IPS-15b (cell line): ENCODE measurements around the gene IFNAR1.
"Not testable (repeated sequence)": the region's sequence is repeated elsewhere in the genome, so short reads cannot be mapped to it uniquely, and the experiment has no call there.

ENCODE experiments used
- H3K27me3 ChIP-seq: one replicate; pipeline ENCODE4 v1.6.1; 2013; ENCODE audit warnings: low read length; ENCODE audit not compliant: control insufficient read depth, insufficient read depth
- H3K36me3 ChIP-seq: one replicate; pipeline ENCODE4 v1.6.1; 2013; ENCODE audit warnings: low read length; ENCODE audit not compliant: control insufficient read depth, insufficient read depth
- H3K4me1 ChIP-seq: one replicate; pipeline ENCODE4 v1.6.1; 2013; ENCODE audit warnings: mild to moderate bottlenecking, low read length; ENCODE audit not compliant: control insufficient read depth, insufficient read depth
- H3K4me3 ChIP-seq: one replicate; pipeline ENCODE4 v1.5.1; 2013; ENCODE audit warnings: low read depth, low read length
- H3K9ac ChIP-seq: one replicate; pipeline ENCODE4 v1.6.1; 2013; ENCODE audit warnings: low read depth, mild to moderate bottlenecking, low read length
- H3K9me3 ChIP-seq: one replicate; pipeline ENCODE4 v1.6.1; 2013; ENCODE audit warnings: mild to moderate bottlenecking, low read length; ENCODE audit not compliant: control insufficient read depth, insufficient read depth

IFNAR1 gene

DNA sequence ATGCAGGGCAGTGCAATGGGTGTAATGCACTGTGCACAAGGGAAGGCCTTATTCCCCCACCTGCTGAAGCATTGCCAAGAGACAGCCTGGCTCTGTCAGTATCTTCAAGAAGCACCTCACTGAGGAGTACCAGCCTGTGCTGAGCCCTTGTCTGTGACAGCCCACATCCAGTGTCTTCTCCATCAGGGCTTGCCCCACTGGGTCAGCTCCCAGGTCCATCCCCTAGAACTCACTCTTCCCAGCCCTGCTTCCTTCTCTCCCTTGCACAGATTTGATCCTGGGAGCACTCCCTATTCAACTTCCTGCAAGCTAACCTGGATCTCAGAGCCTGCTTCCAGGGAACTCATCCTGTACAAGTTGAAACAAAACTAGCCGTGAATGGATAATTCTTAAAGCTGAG lies 44.8 kb downstream of the IFNAR1 start:
- Histone ChIP-seq H3K27me3 (no peaks in the 10 kb centered on the region), H3K9me3 (peaks cover 26% of the 10 kb centered on the region), H3K4me3 (no peak overlapping the region), H3K9ac (no peak overlapping the region), H3K4me1 (no peaks in the 10 kb centered on the region), H3K36me3 (no peaks in the 10 kb centered on the region)

DNA sequence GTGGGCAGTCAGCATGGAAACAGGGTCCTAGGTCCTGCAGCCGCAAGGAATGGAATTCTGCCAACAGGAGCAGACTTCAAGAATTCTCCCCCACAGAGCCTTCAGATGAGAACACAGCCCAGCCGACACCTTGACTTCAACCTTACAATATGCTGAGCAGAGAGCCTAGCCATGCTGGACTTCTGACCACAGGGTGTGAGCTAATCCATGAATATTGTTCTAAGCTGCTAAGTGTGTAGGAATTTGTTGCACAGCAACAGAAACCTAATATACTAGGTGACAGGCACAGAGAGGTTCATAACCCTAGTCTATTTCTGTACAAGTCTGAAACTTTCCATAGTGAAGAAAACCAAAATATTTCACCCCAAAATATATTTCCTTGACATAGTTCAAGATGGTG lies 45.5 kb downstream of the IFNAR1 start:
- Histone ChIP-seq H3K27me3 (no peaks in the 10 kb centered on the region), H3K4me1 (no peaks in the 10 kb centered on the region), H3K9ac (no peak overlapping the region), H3K36me3 (no peaks in the 10 kb centered on the region), H3K4me3 (no peak overlapping the region), H3K9me3 (peaks cover 26% of the 10 kb centered on the region)

DNA sequence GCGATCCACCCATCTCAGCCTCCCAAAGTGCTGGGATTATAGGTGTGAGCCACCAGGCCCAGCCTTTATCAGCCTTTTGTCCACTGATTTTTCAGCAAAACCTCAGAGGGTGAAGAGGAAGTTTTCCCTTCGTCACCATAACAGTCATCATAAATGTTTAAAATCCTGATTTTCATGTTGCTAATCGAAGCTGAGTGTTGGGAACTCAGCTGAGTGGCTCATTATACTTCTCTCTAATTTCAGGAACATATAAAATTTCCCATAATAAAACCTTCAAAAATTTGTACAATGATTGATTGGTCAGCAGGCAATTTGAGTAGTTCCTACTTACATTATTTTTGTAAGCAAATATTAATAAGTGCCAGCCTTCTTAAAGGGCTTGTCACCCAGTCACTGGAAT lies 46.6 kb downstream of the IFNAR1 start:
- no peaks in the 10 kb centered on the region for H3K27me3 ChIP-seq
- no peak overlapping the region for H3K9ac ChIP-seq
- H3K4me1 ChIP-seq, result no peaks in the 10 kb centered on the region
- H3K9me3 ChIP-seq, result peaks cover 25% of the 10 kb centered on the region
- H3K36me3 ChIP-seq, result no peaks in the 10 kb centered on the region
- H3K4me3 ChIP-seq, result no peak overlapping the region

DNA sequence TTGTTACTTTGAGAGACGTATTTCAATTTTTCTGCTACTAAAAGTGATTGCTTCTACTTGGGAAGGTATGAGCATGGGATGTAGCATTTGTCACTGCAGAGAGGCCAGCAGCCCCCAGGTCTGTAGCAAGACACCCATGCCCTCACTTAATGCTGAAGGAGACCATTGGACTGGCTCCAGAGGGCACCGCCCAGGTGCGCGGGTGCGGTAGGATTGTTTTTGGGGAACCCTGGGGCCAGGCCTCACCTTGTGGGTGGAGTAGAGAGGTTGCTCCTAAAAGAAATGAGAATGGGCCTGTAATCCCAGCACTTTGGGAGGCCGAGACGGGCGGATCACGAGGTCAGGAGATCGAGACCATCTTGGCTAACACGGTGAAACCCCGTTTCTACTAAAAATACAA lies 47.8 kb downstream of the IFNAR1 start:
- Histone ChIP-seq H3K9me3 (peaks cover 17% of the 10 kb centered on the region), H3K4me1 (no peaks in the 10 kb centered on the region), H3K9ac (no peak overlapping the region), H3K36me3 (no peaks in the 10 kb centered on the region), H3K4me3 (no peak overlapping the region), H3K27me3 (no peaks in the 10 kb centered on the region)

DNA sequence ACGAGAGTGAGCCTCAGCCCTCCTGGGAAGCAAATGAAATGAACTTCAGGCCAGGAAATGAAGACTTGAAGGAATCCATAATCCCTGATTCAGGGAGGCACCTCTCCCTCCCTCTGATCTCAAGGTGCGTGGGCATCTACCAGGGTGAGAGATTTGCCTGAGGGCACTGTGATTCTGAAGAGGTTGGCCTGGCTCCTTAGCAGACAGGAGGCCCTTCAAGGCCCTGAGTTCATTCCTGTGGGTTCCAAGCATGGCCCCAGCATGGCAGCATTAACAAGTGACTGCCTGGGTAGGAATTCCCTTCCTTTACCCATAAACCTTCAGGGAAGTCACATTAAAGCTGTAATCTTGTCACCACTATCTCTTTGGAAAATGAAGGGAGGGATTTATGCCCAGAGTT lies 48.7 kb downstream of the IFNAR1 start:
- no peaks in the 10 kb centered on the region for H3K27me3 ChIP-seq
- H3K4me3 ChIP-seq, result no peak overlapping the region
- peaks cover 9% of the 10 kb centered on the region for H3K9me3 ChIP-seq
- no peaks in the 10 kb centered on the region for H3K36me3 ChIP-seq
- H3K4me1 ChIP-seq, result no peaks in the 10 kb centered on the region
- H3K9ac ChIP-seq, result no peak overlapping the region

DNA sequence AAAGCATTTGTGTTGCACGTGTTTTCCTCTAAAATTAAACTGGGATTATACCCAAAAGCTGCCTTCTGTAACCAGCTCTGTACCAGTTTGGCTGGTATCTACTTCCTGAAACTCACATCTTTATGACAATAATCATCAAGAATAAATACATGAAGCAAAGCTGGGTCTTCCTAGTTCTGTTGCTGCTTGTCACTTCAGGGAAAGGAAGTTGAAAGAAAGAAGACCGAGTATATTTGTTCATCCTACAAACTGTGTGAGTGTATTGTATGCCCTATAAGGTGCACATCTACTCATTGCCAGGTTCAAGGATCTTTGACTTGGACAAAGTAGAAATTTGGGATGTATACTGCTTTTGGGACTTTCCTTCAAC lies 49.3 kb downstream of the IFNAR1 start:
- H3K9me3 ChIP-seq, result peaks cover 5% of the 10 kb centered on the region
- H3K9ac ChIP-seq, result no peak overlapping the region
- no peaks in the 10 kb centered on the region for H3K27me3 ChIP-seq
- H3K4me3 ChIP-seq, result no peak overlapping the region
- H3K4me1 ChIP-seq, result no peaks in the 10 kb centered on the region
- no peaks in the 10 kb centered on the region for H3K36me3 ChIP-seq

DNA sequence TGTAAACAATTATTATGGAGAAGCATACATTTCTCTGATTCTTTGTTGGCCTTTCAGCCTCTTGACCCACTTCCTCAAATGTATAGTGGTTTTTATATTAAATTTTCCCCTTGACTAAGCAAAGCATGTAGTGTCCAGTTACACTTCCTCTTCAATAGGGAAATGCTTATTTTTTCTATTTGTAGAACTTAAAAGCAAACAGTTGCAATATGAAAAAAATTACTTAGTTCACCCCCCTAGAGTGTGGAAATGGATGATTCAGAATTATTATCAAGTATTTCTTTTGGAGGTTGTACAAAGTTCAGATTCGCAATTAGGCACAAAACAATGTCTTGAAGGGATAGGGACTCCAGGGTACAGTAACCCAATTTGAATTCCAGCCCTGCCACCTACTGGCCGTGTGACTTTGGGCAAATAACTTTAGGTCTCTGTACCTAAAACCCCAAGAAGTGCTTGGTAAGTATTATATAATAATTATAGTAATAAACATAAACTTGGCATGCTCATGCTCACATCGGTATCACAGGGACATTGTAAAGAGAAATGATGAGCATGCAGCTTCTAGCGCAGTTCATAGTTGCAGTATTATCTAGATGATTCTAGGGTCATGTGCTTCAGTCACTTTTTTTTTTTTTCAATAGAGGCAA lies 49.8 kb downstream of the IFNAR1 start:
- Histone ChIP-seq H3K9me3 (peaks cover 2% of the 10 kb centered on the region), H3K4me1 (no peaks in the 10 kb centered on the region), H3K4me3 (no peak overlapping the region), H3K27me3 (no peaks in the 10 kb centered on the region), H3K9ac (no peak overlapping the region), H3K36me3 (no peaks in the 10 kb centered on the region)

DNA sequence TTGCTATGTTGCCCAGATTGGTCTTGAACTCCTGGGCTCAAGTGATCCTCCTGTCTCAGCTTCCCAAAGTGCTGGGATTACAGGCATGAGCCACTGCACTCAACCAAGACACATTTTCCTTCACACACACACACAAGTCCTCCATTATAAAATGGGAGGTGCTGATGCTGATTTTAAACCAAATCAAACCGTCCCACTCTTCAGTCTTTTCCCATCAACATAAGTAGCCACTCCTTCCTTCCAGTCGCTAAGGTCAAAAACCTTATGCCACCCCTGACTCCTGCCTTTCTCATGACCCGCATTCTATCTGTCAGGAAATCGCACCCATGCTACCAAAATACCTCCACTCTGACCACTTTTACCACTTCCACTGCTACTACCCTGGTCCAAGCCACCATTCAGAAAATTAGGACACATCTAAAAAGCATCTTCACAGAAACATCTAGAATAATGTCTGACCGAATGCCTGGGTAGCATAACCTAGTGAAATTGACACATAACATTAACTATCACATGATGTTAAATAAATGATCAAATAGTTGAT lies 50.4 kb downstream of the IFNAR1 start:
- H3K4me3 ChIP-seq, result no peak overlapping the region
- H3K9me3 ChIP-seq, result no peaks in the 10 kb centered on the region
- H3K36me3 ChIP-seq, result no peaks in the 10 kb centered on the region
- no peaks in the 10 kb centered on the region for H3K27me3 ChIP-seq
- peaks cover under 1% of the 10 kb centered on the region for H3K4me1 ChIP-seq
- no peak overlapping the region for H3K9ac ChIP-seq

DNA sequence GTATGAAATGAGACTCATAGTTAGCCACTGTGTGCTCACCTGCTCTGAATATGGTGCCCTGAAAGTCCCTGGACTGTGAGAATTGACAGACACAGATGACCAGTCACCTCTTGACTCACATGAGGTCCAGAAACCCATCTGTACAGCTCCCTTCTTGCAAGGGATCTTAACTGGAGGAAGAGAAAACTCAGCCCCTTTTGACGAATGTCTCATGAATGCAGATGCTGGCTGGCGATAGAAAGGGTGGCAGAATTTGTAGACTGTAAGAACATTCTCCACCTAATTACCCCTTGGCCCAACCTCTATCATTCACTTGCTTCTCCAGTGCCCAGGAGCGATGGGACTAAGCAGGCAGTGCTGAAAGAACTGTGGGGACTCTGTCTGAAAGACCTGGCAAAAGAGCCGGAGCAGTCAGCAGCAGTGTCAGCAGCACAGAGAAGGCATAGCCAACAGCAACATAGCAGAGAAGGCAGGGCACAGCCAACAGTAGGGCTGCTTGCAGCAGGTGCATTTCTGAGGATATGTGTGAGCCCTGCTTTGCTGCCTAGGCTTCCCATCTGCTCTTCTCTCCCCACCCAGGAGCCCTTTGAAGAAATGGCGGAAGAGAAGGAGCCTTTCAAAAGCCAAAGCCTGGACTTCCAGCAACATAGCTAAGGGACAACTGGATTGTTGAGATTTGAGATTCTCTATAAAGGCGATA lies 52.6 kb downstream of the IFNAR1 start:
- Histone ChIP-seq H3K4me3 (no peak overlapping the region), H3K4me1 (peaks cover 2% of the 10 kb centered on the region), H3K9me3 (no peaks in the 10 kb centered on the region), H3K36me3 (no peaks in the 10 kb centered on the region), H3K27me3 (no peaks in the 10 kb centered on the region), H3K9ac (no peak overlapping the region)

DNA sequence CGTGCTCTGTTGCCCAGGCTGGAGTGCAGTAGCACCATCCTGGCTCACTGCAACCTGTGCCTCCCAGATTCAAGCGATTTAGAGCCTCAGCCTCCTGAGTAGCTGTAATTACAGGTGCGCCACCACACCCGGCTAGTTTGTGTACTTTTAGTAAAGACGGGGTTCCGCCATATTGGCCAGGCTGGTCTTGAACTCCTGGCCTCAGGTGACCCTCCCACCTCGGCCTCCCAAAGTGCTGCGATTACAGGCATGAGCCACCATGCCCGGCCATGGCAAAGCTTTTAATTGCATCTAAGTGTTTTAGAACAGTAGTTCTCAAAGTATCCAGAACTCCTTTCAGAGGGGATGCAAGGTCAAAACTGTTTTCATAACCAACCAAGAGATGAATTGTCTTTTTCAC lies 53.3 kb downstream of the IFNAR1 start:
- Histone ChIP-seq H3K9me3 (no peaks in the 10 kb centered on the region), H3K4me1 (peaks cover 2% of the 10 kb centered on the region), H3K4me3 (no peak overlapping the region), H3K36me3 (no peaks in the 10 kb centered on the region), H3K9ac (no peak overlapping the region), H3K27me3 (no peaks in the 10 kb centered on the region)

DNA sequence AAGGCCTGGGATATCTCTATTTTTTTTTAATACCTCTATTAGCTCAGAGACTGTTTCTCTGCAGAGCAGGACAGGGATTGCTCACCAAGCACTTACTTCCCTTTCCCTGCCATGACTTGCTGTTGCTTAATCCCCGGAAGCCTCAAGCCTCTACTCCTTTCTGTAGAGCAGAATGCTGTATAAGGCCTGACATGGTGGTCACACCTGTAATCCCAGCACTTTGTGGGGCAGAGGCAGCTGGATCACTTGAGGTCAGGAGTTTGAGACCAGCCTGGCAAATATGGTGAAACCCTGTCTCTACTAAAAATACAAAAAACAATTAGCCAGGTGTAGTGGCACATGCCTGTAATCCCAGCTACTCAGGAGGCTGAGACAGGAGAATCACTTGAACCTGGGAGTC lies 55.2 kb downstream of the IFNAR1 start:
- H3K4me3 ChIP-seq, H3K36me3 ChIP-seq, H3K9ac ChIP-seq, H3K9me3 ChIP-seq, H3K27me3 ChIP-seq, H3K4me1 ChIP-seq: not testable (repeated sequence)

DNA sequence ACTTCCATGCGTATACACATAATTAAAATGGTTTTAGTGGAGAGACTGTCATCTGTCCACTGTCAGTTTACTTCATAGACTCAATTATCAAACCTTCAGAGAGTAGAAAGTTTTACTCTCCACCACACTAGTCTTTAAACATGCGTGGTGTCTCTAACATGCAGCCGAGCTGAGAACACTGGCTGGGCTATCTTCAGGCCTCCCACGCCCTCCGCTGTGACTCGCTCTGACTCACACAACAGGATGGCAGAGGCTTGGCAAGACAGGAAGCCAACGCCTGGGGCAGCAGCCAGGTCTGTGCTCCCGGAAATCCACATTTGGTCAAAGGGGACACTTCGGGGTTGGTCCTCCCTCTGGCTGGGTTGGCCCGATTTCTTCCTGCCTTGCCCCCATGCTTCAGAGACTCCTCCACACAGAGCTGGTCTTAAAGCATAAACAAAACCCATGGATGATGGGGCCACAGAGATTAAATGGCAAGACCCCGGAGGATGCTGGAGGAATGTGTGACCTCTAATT lies 55.8 kb downstream of the IFNAR1 start:
- Histone ChIP-seq H3K4me3 (no peak overlapping the region), H3K9ac (no peak overlapping the region), H3K4me1 (peaks cover 2% of the 10 kb centered on the region)

More for the DNA sequence above, 55.8 kb downstream of the IFNAR1 start:
- Histone ChIP-seq H3K9me3 (no peaks in the 10 kb centered on the region), H3K27me3 (no peaks in the 10 kb centered on the region), H3K36me3 (no peaks in the 10 kb centered on the region)
